Mesodermal cell (in vitro differentiated cells): Measurements from ENCODE around the gene CFI.

Experiments used
- H3K27ac ChIP-seq: 2 replicates; pipeline ENCODE4 v1.7.0; 2013; ENCODE audit warnings: mild to moderate bottlenecking, low read depth, low read length, moderate library complexity; ENCODE audit not compliant: severe bottlenecking
- H3K36me3 ChIP-seq: 2 replicates; pipeline ENCODE4 v1.7.1; 2013; ENCODE audit warnings: mild to moderate bottlenecking, low read length, moderate library complexity; ENCODE audit not compliant: control insufficient read depth, insufficient read depth
- H3K4me1 ChIP-seq: one replicate; pipeline ENCODE4 v1.7.1; 2013; ENCODE audit warnings: mild to moderate bottlenecking, low read length; ENCODE audit not compliant: insufficient read depth, control insufficient read depth, poor library complexity, severe bottlenecking
- H3K4me3 ChIP-seq: 2 replicates; pipeline ENCODE4 v1.7.0; 2013; ENCODE audit warnings: low read length, control low read depth, mild to moderate bottlenecking; ENCODE audit not compliant: insufficient read depth, poor library complexity, severe bottlenecking; ENCODE audit errors: extremely low read depth
- H3K9me3 ChIP-seq: 2 replicates; pipeline ENCODE4 v1.7.1; 2013; ENCODE audit warnings: mild to moderate bottlenecking, low read length, moderate library complexity; ENCODE audit not compliant: control insufficient read depth
- WGBS, 2 experiments: methylation state at CpG; one replicate each; pipeline ENCODE4 v1.1.5; 2013; ENCODE audit warnings: missing lambda C conversion rate in 2 of 2; ENCODE audit not compliant: insufficient coverage in 2 of 2; 5-methylcytosine and 5-hydroxymethylcytosine counted together

The CFI gene

DNA sequence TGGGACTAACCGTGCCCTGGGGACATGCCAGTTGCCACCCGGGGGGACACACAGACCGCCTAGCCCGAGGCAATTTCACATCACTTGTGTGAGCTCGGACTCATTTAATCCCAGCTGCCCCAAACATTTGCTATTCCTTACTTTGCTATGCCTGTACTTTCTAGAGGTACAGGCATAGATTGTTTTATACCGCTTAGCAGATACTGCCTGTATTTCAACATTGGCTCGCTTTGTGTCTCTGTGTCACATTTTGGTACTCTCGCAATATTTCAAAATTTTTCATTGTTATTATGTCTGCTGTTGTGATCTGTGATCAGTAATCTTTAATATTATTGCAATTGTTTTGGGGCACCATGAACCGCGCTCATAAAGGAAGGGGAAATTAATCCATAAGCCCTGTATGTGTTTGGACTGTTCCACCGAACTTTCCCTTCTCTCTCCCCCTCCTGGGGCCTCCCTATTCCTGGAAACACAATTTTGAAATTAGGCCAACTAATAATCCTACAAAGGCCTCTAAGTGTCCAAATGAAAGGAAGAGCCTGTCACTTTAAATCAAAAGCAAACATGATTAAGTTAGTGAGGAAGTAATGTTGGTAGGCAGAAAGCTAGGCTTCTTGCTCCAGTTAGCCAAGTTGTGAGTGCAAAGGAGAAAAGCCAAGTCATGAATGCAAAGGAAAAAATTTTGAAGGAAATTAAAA lies 98.0 kb downstream of the CFI start:
- 5 to 10% methylated on average over 5 of the region's 11 CpGs for WGBS, 2 experiments
- no peak overlapping the region for H3K27ac ChIP-seq
- H3K36me3 ChIP-seq = peaks cover 20% of the 10 kb centered on the region
- no peaks in the 10 kb centered on the region for H3K4me1 ChIP-seq
- H3K4me3 ChIP-seq = peak overlapping the region; percentile 71
- H3K9me3 ChIP-seq = no peaks in the 10 kb centered on the region

DNA sequence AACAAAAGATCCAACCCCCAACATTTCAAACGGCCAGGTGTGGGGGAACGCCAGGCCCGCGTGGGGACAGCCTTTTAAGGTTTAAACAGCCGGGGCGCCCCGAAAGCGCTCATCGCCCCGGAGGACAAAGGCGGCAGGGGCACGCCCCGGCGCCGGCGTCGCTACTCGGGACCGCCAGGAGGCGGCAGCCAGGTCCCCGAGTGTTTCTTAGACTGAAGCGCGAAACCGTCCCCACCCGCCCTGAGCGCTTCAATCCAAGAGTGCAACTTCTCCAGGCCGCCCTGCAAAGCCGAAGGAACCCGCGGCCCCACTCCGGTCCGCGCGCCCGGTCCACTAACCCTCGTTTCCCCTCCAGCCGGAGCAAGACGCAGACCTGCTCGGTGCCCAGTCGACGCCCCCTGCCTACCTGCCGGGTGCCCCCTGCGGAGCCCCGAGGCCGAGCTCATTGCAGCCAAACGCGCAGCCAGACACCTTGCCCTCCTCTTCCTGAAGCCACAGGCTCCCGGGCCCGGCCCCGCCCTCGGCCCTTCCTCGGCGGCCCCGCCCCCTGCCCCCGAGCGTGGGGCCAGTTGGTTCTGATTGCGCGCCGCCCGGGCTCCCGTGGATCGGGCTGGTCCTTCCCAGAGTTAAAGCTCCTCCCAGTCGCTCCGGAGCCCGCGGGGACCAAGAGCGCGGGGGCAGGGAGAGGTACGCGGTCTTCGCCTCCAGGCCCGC lies 98.7 kb downstream of the CFI start, which contains the start of gene CASP6:
TSS of gene CASP6 (minus strand) at position 496 of the 714 bp plus-strand sequence. CDS start at position 446, 50 bp downstream.
- Histone ChIP-seq H3K9me3 (no peaks in the 10 kb centered on the region), H3K4me1 (no peaks in the 10 kb centered on the region), H3K36me3 (peaks cover 21% of the 10 kb centered on the region), H3K4me3 (peak within 1 kb of the TSS; percentile 71), H3K27ac (peak within 1 kb of the TSS; percentile 78)
- 0 to 1% methylated on average over 49 to 59 of the region's 72 CpGs for WGBS, 2 experiments

DNA sequence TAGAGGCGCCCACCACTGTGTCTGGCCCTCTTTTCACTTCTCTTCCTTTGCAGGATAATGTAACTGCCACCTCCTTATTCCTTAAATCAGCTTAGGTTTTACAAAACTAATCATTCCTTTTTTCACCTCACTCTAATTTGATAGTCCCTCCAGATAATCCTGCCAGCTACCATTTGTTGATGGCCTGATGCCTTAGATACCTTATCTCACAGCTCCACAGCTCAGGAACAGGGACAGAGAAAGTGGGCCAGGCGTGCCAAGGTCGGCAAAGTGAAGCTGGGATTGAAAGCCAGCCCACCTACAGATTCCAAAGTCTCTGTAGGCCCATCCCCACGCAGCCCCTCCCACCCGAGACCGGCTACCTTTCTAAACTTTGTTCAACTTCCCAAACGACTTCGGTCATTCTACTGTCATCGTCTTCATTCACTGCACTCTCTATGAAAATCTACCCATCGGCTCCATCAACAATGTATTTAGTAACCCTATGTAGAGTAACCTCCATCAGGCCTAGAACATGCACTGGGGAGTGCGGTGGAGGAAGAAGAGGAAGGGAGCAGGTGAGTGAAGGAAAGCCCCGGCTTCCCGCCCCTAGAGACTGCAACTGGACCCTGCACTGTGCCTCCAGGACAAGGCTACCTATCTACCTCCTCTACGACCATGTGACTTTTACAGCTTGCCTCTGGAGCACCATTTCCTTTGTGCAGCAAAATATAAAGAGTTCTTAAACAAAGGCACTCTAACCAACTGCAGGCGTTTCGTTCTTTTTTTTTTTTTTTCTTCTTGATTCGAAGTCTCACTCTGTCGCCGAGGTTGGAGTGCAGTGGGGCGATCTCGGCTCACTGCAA lies 100.0 kb downstream of the CFI start:
- Histone ChIP-seq H3K27ac (peak overlapping the region; percentile 78), H3K4me1 (no peaks in the 10 kb centered on the region), H3K9me3 (no peaks in the 10 kb centered on the region), H3K36me3 (peaks cover 34% of the 10 kb centered on the region), H3K4me3 (peak overlapping the region; percentile 71)
- WGBS, 2 experiments = 68 to 69% methylated on average over 15 to 18 of the region's 21 CpGs

DNA sequence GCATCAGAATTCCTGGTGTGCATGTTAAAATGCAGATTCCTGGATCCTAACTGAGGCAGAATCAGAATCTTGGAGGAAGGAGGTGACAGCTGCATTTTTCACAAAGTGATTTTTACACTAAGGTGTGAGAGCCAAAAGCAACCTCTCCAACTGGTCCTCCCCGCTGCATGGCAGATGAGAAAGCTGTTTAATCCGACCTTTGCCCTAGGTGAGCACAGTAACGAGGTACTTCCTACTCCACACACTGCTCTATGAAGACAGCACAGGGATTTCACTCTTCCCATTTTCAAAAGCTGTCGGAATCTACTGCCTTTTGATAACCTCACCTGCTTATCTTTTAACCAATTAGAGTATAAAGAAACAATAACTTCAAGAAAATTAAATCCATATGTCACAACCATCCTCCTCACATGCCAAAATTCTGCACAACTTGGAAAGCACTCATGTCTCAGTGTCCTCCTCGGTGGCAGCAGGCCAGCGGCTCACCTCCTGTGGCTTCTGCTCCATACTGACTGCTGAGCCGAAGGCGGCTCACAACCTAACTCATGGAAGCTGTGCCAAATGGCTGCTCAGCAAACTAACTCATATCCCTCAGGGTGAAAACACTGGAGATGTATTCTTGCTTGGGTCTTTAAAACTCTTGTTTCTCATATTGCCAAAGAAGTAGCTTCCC lies 102.1 kb downstream of the CFI start:
- 81 to 88% methylated on average over 8 of the region's 8 CpGs for WGBS, 2 experiments
- no peaks in the 10 kb centered on the region for H3K9me3 ChIP-seq
- H3K27ac ChIP-seq = no peak overlapping the region
- peaks cover 44% of the 10 kb centered on the region for H3K36me3 ChIP-seq
- no peaks in the 10 kb centered on the region for H3K4me1 ChIP-seq
- H3K4me3 ChIP-seq = no peak overlapping the region

DNA sequence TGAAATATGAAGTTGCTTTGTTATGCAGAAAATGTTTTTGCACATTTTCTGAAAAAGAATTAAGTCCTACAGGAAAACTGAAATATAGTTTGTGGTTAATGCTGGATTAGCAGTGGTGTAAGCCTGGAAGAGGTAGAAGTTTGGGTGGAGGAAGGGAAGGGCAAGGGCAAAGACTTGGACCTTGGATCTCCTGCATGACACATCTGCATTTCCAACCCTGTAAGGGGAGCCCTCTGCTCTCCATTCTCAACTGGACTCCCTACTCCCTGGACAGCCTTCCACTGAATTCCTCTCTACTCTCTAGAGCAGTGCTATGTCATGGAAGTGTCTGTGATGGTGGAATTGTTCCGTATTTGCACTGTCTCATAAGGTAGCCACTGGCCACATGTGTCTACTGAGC lies 103.1 kb downstream of the CFI start:
- WGBS, 2 experiments = 100% methylated on average over 1 of the region's 1 CpG

DNA sequence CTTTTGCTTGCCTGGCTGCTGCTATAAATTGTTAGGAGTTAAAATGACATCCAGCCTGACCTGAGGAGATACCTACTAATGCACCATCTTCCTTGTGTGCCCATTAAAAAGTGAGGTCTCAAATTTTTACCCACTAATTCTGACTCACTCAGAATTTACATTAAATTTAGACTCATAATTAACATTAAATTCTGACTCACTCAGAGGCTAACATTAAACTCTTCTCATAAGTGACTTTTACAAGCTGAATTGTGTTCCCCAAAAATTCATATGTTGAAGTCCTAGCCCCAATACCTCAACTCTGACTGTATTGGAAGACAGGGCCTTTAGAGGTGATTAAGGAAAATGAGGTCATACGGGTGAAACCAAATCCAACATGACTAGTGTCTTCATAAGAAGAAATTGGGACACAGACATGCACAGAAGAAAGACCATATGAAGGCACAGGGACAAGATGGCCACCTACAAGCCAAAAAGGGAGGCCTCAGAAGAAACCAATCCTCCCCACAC lies 110.3 kb downstream of the CFI start:
- H3K27ac ChIP-seq = no peak overlapping the region
- no peaks in the 10 kb centered on the region for H3K4me1 ChIP-seq
- H3K9me3 ChIP-seq = no peaks in the 10 kb centered on the region
- peaks cover 68% of the 10 kb centered on the region for H3K36me3 ChIP-seq
- no peak overlapping the region for H3K4me3 ChIP-seq
- WGBS, 2 experiments = no CpG with 5 or more reads among the region's 1 CpG

More for the DNA sequence above, 103.1 kb downstream of the CFI start:
- Histone ChIP-seq H3K36me3 (peaks cover 54% of the 10 kb centered on the region), H3K9me3 (no peaks in the 10 kb centered on the region), H3K4me1 (no peaks in the 10 kb centered on the region), H3K4me3 (no peak overlapping the region), H3K27ac (no peak overlapping the region)
